SU-DHL-6 (cell line): ENCODE measurements around the gene CAGE1.

Experiments used
- CTCF ChIP-seq: fragments of 200-600 bp; sonication (generic); IDR thresholded peaks from one replicate; pipeline ENCODE4 v1.5.1; 2017; ENCODE audit warnings: antibody characterized with exemption, mild to moderate bottlenecking, low read length, moderate library complexity; ENCODE audit not compliant: insufficient read depth, poor library complexity, severe bottlenecking
- EZH2phosphoT487 ChIP-seq: fragments of 200-600 bp; sonication (generic), shearing (Covaris generic); conservative IDR thresholded peaks from 2 replicates; pipeline ENCODE4 v1.6.1; 2018; ENCODE audit warnings: mild to moderate bottlenecking, antibody characterized with exemption, low read length, moderate library complexity, mixed read lengths

GRCh38 chr6:7434672-7435071, 45.1 kb upstream of the CAGE1 start:
- TF ChIP-seq CTCF (no peak), EZH2phosphoT487 (no peak)
